OCI-LY7 (cell line): Measurements from ENCODE around the gene TM7SF2.

Experiments used
- EZH2phosphoT487 ChIP-seq: fragments of 200-600 bp; sonication (generic); IDR thresholded peaks from 2 replicates; pipeline ENCODE4 v1.6.1; 2018; ENCODE audit warnings: low read depth, borderline replicate concordance, mild to moderate bottlenecking, mixed run types, antibody characterized with exemption, low read length, moderate library complexity, mixed read lengths
- TF ChIP-seq, protein P1 (sequence below): fragments of 200-600 bp; sonication (generic); conservative IDR thresholded peaks from 2 replicates; pipeline ENCODE4 v1.5.1; 2014; ENCODE audit warnings: mild to moderate bottlenecking, antibody characterized with exemption, low read length, moderate library complexity, mixed read lengths

DNA sequence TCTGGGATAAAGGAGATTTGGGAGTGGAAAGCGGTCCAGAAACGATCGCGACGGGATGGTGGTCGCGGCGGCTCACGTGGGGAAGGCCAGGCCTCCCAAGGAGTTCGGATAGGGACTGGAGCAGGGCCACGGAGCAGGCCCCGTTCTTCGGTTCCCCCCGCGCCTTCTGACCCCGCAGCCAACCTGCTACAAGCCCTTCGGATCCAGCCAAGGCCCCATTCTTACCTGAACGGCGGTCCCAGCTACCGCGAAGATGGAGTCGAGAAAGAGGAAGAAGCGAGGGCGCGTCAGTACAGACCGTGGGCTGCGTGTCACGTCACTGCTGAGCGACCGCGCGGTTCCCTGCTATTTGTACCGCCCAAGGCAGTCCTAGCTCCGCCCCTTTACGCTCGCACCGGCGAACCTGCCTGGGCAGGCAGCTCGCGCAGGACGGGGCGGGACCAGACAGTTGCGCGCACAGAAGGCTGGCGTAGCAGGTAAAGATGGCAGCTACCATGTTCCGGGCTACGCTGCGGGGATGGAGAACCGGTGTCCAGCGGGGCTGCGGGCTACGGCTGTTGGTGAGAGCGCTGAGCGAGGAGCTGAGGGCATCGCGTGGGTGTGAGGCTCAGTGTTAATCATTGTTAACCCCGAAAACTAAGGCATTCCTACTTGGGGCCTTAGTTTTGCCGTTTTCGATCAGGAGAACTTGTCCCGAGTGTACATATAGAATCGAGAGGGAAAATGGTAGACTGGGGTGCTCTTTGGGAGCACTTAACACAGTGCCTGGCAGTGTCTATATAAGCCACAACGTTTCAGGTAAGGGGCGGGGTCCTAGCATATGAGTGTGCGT, 10.4 kb downstream of the TM7SF2 start, which contains the start of the genes FAU and MRPL49:
- TF ChIP-seq, protein P1, sequence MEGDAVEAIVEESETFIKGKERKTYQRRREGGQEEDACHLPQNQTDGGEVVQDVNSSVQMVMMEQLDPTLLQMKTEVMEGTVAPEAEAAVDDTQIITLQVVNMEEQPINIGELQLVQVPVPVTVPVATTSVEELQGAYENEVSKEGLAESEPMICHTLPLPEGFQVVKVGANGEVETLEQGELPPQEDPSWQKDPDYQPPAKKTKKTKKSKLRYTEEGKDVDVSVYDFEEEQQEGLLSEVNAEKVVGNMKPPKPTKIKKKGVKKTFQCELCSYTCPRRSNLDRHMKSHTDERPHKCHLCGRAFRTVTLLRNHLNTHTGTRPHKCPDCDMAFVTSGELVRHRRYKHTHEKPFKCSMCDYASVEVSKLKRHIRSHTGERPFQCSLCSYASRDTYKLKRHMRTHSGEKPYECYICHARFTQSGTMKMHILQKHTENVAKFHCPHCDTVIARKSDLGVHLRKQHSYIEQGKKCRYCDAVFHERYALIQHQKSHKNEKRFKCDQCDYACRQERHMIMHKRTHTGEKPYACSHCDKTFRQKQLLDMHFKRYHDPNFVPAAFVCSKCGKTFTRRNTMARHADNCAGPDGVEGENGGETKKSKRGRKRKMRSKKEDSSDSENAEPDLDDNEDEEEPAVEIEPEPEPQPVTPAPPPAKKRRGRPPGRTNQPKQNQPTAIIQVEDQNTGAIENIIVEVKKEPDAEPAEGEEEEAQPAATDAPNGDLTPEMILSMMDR, result no peak
- TF ChIP-seq EZH2phosphoT487, result no peak
